ENCODE data around the gene NIPA2.

NIPA2 gene

DNA sequence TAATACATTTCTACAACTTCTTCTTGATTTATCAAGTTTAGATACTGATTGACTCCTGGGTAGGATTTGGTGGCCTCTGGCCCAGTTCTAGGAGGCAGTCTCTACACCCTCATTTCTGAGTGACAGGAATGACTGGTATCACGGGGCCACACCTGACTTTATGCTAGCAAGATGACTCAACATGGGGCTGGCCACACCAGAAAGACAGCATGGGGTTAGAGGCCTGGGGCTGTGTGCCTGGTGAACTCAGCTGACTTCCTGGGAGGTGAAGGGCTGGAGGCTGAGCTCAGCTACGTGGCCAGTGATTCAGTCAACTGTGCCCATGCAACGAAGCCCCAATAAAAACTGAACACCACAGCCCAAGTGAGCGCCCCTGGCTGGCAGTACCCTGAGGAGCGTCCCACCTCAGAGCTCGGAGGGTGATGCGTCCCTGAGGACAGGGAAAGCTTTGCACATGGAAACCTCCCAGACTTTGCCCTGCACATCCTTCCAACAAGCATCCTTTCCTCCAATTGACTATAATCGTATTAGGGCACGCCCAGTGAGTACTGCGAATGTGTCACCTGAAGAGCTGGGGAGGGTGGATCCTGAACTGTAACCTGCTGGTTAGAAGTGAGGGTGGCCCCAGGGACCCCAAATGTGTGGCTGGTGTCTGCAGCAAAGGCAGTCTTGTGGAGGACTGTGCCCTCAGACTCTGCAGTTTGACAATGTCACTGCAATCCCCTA is 57.2 kb downstream of the NIPA2 start:
- in situ Hi-C loops (cut with MboI; ENCODE audit: low sequenced_read_pairs), result no loop called here

GRCh38 chr15:22902046-22902445 is 63.6 kb downstream of the NIPA2 start:
- in situ Hi-C loops (cut with MboI; ENCODE audit: low sequenced_read_pairs), result no loop called here

DNA sequence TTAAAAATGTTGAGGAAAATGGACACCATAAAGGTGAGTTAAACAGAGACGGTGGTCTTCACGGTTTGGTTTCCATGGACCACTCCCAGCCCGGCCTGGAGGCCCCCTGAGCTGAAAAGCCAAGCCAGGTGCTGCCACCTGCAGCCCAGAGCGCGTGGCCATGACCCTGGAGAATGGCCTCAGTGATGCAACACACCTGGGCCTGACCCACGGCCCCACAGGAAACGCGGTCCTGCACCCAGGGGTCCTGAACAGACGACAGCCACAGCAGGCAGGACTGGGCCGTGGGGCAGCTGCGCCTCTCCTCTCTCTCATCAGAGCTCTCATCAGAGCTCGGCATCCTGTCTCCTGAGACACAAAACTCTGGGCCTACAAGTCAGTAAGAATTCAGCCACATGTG is 64.1 kb downstream of the NIPA2 start:
- in situ Hi-C loops (cut with MboI; ENCODE audit: low sequenced_read_pairs), result no loop called here

- in situ Hi-C loops (cut with MboI; ENCODE audit: low sequenced_read_pairs), result no loop called here
These were observed 64.5 kb downstream of the NIPA2 start for GRCh38 chr15:22902981-22903380.

DNA sequence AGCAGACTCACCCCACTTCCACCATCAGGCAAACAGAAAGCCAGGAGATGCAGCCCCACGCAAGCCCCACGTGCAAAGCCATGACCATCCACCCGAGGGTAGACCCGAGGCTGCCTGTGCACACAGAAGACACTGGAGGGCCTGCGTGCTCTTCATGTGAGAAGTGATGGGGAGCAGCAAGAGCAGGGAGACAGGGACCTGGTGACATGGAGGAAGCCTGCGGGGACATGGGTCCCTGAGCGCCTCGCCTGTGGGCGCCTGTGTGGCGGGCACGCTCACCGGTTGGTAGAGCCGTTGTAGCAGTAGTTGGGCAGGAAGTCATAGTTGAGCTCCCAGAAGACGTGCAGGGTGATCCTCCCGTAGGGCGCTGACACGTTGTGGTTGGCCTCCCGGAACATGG is 65.0 kb downstream of the NIPA2 start:
- in situ Hi-C loops (cut with MboI; ENCODE audit: low sequenced_read_pairs), result no loop called here

GRCh38 chr15:22903961-22904534 is 65.6 kb downstream of the NIPA2 start:
- in situ Hi-C loops (cut with MboI; ENCODE audit: low sequenced_read_pairs), result no loop called here

- in situ Hi-C loops (cut with MboI; ENCODE audit: low sequenced_read_pairs), result no loop called here
These were observed 66.3 kb downstream of the NIPA2 start for GRCh38 chr15:22904736-22905135.

- in situ Hi-C loops (cut with MboI; ENCODE audit: low sequenced_read_pairs), result no loop called here
These were observed 68.9 kb downstream of the NIPA2 start for GRCh38 chr15:22907161-22907950.

DNA sequence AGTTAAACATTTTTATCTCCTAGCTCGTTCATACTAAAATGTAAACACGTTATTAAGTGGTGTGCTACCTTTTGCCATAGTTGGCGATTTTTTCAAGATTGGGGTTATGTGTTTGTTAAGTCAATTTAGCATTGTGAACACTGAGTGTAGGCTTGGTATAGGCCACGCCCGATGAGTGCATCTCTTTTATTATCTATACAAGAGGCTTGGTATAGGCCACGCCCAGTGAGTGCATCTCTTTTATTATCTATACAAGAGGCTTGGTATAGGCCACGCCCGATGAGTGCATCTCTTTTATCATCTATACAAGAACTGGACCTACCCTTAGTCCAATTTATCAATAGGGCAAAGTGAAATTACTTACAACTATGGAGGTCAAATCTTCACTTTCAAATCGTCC is 70.4 kb downstream of the NIPA2 start:
- in situ Hi-C loops (cut with MboI; ENCODE audit: low sequenced_read_pairs), result no loop called here

DNA sequence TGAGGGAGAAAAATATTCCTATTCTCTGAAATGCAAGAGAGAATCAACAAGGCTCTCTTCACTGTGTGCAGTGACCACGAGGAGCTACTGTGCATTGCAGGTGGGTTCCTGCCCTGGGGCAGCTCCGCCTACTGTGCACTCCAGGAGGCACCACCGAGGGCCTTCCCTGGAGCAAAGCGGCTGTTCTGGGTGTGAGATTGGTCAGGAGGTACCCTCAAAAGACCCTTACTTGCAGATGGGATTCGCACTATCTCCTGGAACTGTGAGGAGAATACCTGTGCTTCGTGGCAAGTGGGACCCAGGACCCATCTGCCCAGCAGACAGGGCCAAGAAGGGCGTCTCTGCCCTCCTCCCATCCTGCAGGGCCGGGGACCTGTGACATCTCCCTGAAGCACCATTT is 72.8 kb downstream of the NIPA2 start:
- in situ Hi-C loops (cut with MboI; ENCODE audit: low sequenced_read_pairs), result no loop called here

DNA sequence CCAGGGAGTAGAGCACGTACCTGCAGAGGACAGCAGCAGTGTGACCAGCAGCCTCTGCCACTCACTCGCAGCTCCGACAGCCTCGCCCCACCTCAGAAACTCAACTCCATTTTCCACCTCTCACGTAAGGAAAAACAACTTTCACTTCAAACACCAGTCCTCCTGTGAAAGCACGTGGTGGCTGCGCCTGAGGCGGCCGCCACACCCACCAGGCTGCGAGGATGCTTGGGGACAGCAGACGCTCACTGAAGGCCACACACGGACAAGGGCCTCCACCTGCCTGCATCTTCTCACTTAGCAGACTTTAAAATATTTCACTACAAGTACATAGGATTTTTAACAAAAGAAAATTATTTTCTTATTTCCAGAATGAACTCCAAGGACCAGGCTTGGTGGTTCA is 73.8 kb downstream of the NIPA2 start:
- in situ Hi-C loops (cut with MboI; ENCODE audit: low sequenced_read_pairs), result no loop called here

GRCh38 chr15:22913646-22914380 is 75.3 kb downstream of the NIPA2 start:
- in situ Hi-C loops (cut with MboI; ENCODE audit: low sequenced_read_pairs), result no loop called here

DNA sequence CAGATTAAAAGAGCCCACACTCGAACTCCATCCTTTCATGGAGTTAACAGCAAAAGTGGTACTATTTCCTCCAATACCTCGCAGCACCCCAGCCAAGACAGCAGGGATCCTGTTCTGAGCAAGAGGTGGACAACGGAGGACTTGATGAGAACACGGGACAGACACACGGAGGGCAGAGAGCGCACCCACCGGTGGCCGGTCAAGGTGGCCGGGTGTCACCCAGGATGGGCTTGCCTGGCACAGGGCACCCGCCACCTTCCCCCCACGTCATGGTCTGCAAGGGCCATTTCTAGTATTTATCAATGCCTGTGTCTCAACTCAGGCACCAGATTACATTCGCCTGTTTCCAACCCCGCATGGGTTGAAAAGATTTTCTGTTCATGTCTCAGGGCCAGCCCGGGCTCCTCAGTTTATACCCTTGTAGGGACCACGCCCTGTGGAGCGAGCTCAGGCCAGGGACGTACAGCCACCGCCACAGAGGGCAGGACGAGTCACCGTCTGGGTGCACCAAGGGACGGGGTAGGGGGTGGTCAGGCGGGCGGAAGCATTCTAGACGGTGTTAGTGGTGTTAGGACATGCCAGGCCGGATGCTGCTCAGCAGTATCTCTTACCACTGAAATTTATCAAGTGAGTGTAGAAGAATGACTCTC is 77.5 kb downstream of the NIPA2 start:
- in situ Hi-C loops (cut with MboI; ENCODE audit: low sequenced_read_pairs), result no loop called here

- in situ Hi-C loops (cut with MboI; ENCODE audit: low sequenced_read_pairs), result no loop called here
These were observed 78.3 kb downstream of the NIPA2 start for GRCh38 chr15:22916606-22917350.

GRCh38 chr15:22917556-22917955 is 79.1 kb downstream of the NIPA2 start:
- in situ Hi-C loops (cut with MboI; ENCODE audit: low sequenced_read_pairs), result no loop called here
